Right renal pelvis (tissue), 4 donors: ENCODE results near the gene CA11. TPM values are rescaled to one million over a fixed set of nuclear protein-coding genes. Genes with fewer than 3 reads are reported as not detected.

Experiments
- DNase-seq, 4 donors: peaks; one replicate each; pipeline ENCODE4 v3.0.0-alpha.2; 2013; ENCODE audit warnings: low read depth in 4 of 4, low spot score in 3 of 4, missing footprints in 1 of 4
- polyA plus RNA-seq, 4 donors: library from polyadenylated mRNA; unstranded; fragments of 120-200 nt; gene quantifications; one replicate each; pipeline ENCODE4 v1.2.1, GENCODE V29; 2013; ENCODE audit not compliant: insufficient read length in 4 of 4

Gene CA11
- polyA plus RNA-seq, 4 donors = 20.5 to 31.1 (median 24.5) TPM

GRCh38 chr19:48595833-48596232 lies 50.2 kb downstream of the CA11 start:
- no peak for DNase-seq

DNA sequence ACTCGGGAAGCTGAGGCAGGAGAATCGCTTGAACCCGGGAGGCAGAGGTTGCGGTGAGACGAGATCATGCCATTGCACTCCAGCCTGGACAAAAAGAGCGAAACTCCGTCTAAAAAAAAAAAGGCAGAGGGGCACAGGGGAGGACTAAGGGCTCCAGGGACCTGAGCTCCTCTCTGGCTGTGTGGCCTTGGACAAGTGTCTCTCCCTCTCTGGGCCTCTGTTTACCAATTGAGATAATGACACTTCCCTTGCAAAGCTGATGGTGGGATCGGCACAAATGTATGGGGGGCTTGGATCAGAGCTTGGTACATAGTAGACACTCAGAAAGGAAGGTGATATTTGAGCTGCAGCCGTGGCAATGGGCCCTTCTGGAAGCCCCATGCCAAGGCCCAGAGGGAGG lies 50.8 kb downstream of the CA11 start:
- DNase-seq = no peak

DNA sequence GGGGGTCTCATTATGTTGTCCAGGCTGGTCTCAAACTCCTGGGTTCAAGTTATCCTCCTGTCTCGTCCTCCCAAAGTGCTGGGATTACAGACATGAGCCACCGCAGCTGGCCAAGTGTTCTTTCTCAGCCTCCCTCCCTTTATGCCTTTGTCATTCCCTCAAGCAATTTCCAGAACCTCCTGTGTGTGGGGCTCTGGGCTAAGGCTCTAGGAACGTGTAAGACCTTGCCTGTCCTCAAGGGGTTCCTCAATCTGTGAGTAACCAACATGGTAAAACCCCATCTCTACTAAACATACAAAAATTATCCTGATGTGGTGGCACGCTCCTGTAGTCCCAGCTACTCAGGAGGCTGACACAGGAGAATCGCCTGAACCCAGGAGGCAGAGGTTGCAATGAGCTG lies 55.0 kb downstream of the CA11 start:
- DNase-seq = no peak

DNA sequence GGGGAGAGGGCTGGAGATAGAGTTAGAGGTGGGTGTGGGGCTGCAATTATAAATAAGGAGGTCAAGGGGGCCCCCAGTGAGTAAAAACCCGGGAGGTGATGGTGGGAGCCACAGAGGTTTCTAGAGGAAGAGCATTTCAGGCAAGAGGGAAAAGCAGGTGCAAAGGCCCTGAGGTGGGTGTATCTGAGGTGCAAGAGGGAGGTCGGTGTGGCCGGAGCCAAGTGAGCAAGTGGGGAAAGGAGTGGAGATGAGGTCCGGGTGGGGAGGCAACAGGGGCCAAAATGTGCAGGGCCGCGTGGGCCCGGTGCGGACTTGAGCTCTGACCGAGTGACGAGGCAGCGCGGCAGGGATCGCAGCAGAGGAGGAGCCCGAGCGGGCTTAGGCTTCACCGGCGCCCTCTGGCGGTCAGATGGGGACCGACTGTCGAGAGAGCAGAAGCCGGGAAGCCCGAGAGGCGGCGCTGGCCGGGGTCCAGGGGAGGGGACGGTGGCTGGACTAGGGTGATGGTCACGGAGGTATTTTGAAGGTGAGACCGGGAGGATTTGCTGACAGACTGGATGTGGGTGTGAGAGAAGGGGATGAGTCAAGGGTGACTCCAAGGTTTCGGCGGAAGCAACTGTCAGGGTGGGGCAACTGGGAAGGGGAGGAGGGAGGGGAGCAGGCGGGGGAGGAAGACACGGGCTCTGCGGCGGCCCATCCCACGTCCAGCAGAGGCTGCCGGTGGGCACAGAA lies 57.2 kb downstream of the CA11 start:
- DNase-seq = peak; percentile 71 to 80 (median 78)

Other genes starting within 250 kb of the CA11 start
- 10 to 100 TPM; 22.3 to 33.5 (median 25.9) TPM for gene GRWD1, start 200.2 kb downstream of the CA11 start, polyA plus RNA-seq
- gene KCNJ14, start 190.6 kb downstream of the CA11 start, polyA plus RNA-seq = under 1 TPM; 0.60 to 0.77 (median 0.68) TPM
- 10 to 100 TPM; 79.6 to 89.5 (median 84.3) TPM for gene CYTH2, start 176.8 kb downstream of the CA11 start, polyA plus RNA-seq
- 1 to 10 TPM; 1.7 to 3.6 (median 2.4) TPM for gene LMTK3, start 134.4 kb downstream of the CA11 start, polyA plus RNA-seq
- under 1 TPM; 0.19 to 0.61 (median 0.38) TPM for gene SULT2B1, start 94.0 kb downstream of the CA11 start, polyA plus RNA-seq
- under 1 TPM in 1 of 4 donors, not detected in 3; 0.06 TPM for gene SPACA4, start 39.4 kb downstream of the CA11 start, polyA plus RNA-seq
- 1 to 10 TPM in 3 of 4 donors, under 1 TPM in 1; 0.62 to 1.6 (median 1.1) TPM for gene FAM83E, start 31.1 kb downstream of the CA11 start, polyA plus RNA-seq
- 1,000 to 10,000 TPM; 1,054 to 1,482 (median 1,060) TPM for gene RPL18, start 27.0 kb downstream of the CA11 start, polyA plus RNA-seq
- gene SPHK2, start 26.7 kb downstream of the CA11 start, polyA plus RNA-seq = 10 to 100 TPM; 18.6 to 30.6 (median 21.0) TPM
- 10 to 100 TPM; 11.6 to 14.7 (median 13.2) TPM for gene DBP, start 8.8 kb downstream of the CA11 start, polyA plus RNA-seq
- gene NTN5, start 26.8 kb upstream of the CA11 start, polyA plus RNA-seq = 1 to 10 TPM in 1 of 4 donors, under 1 TPM in 3; 0.53 to 1.6 (median 0.77) TPM
- 1 to 10 TPM; 1.8 to 3.4 (median 2.2) TPM for gene FUT2, start 49.8 kb upstream of the CA11 start, polyA plus RNA-seq
- gene MAMSTR, start 73.5 kb upstream of the CA11 start, polyA plus RNA-seq = 1 to 10 TPM; 4.8 to 7.8 (median 6.5) TPM
- gene RASIP1, start 94.4 kb upstream of the CA11 start, polyA plus RNA-seq = 10 to 100 TPM; 12.1 to 18.7 (median 13.5) TPM
- gene IZUMO1, start 100.7 kb upstream of the CA11 start, polyA plus RNA-seq = 1 to 10 TPM in 1 of 4 donors, under 1 TPM in 3; 0.36 to 1.0 (median 0.52) TPM
- 1 to 10 TPM; 3.1 to 3.7 (median 3.4) TPM for gene FUT1, start 106.5 kb upstream of the CA11 start, polyA plus RNA-seq
- gene FGF21, start 109.3 kb upstream of the CA11 start, polyA plus RNA-seq = not detected
- 10 to 100 TPM; 34.5 to 46.3 (median 38.8) TPM for gene BCAT2, start 164.8 kb upstream of the CA11 start, polyA plus RNA-seq
- 10 to 100 TPM; 25.9 to 44.8 (median 33.1) TPM for gene HSD17B14, start 190.3 kb upstream of the CA11 start, polyA plus RNA-seq
- 10 to 100 TPM; 20.4 to 28.7 (median 21.8) TPM for gene PLEKHA4, start 222.4 kb upstream of the CA11 start, polyA plus RNA-seq
- 10 to 100 TPM; 35.7 to 41.1 (median 36.2) TPM for gene PPP1R15A, start 226.2 kb upstream of the CA11 start, polyA plus RNA-seq